A673 (cell line): Measurements from ENCODE around the gene HDAC4. TPM values are rescaled to one million over a fixed set of nuclear protein-coding genes. Genes with fewer than 3 reads are reported as not detected.

Source experiments
- BruUV-seq: library from RNA; stranded (reverse); fragments of 400-500 nt; replicated peaks from 2 replicates; lab custom pipeline; 2021; lab: Mats Ljungman, UMichigan
- CTCF ChIA-PET: fragments of 300-600 bp; sonication (Branson Sonifier 250); formaldehyde crosslinking; loops from one replicate; lab custom pipeline; 2022; ENCODE audit warnings: antibody characterized with exemption; lab: Charles Lee
- POLR2A ChIA-PET: fragments of 300-600 bp; sonication (Branson Sonifier 250); formaldehyde crosslinking; loops from one replicate; lab custom pipeline; 2022; ENCODE audit warnings: antibody characterized with exemption; ENCODE audit not compliant: low non-redundant PET; lab: Charles Lee
- DNase-seq: peaks from one replicate; pipeline ENCODE4 v3.0.0-alpha.2; 2015; ENCODE audit warnings: low spot score
- H3K27ac ChIP-seq: fragments of 200-600 bp; sonication (generic); 2 replicates; pipeline ENCODE4 v1.5.1; 2016; ENCODE audit warnings: mixed run types, low read depth, mild to moderate bottlenecking, mixed read lengths, antibody characterized with exemption, low read length; ENCODE audit not compliant: poor library complexity, severe bottlenecking
- H3K27me3 ChIP-seq: fragments of 200-600 bp; sonication (generic); replicated peaks from 2 replicates; pipeline ENCODE4 v1.6.1; 2017; ENCODE audit warnings: mixed run types, low read depth, mild to moderate bottlenecking, mixed read lengths, antibody characterized with exemption, low read length; ENCODE audit not compliant: insufficient read depth, poor library complexity
- H3K36me3 ChIP-seq: fragments of 200-600 bp; sonication (generic); 2 replicates; pipeline ENCODE4 v1.6.1; 2016; ENCODE audit warnings: mixed run types, mild to moderate bottlenecking, mixed read lengths, antibody characterized with exemption, low read length; ENCODE audit not compliant: insufficient read depth, poor library complexity, severe bottlenecking
- H3K4me1 ChIP-seq: fragments of 200-600 bp; sonication (generic); 2 replicates; pipeline ENCODE4 v1.6.1; 2017; ENCODE audit warnings: mixed run types, mild to moderate bottlenecking, mixed read lengths, antibody characterized with exemption, low read length; ENCODE audit not compliant: insufficient read depth, poor library complexity, severe bottlenecking
- H3K4me3 ChIP-seq: fragments of 200-600 bp; sonication (generic); 2 replicates; pipeline ENCODE4 v1.5.1; 2016; ENCODE audit warnings: low read depth, mixed run types, mild to moderate bottlenecking, mixed read lengths, low read length; ENCODE audit not compliant: poor library complexity, severe bottlenecking
- H3K9me3 ChIP-seq: fragments of 200-600 bp; sonication (generic); 2 replicates; pipeline ENCODE4 v1.6.1; 2016; ENCODE audit warnings: mixed run types, low read depth, mild to moderate bottlenecking, mixed read lengths, antibody characterized with exemption, low read length; ENCODE audit not compliant: poor library complexity, severe bottlenecking
- CTCF ChIP-seq: fragments of 300-800, 200-600 bp; sonication (generic); conservative IDR thresholded peaks from 2 replicates; pipeline ENCODE4 v1.5.1; 2017; ENCODE audit warnings: low read depth, mild to moderate bottlenecking, antibody characterized with exemption, low read length, moderate library complexity, mixed read lengths
- EZH2 ChIP-seq: fragments of 200-600 bp; sonication (generic); IDR thresholded peaks from 2 replicates; pipeline ENCODE4 v1.6.1; 2017; ENCODE audit warnings: borderline replicate concordance, low read depth, mild to moderate bottlenecking, mixed read lengths, antibody characterized with exemption, low read length; ENCODE audit not compliant: poor library complexity, severe bottlenecking
- intact Hi-C: fragments of 100-400 bp; cut with micrococcal nuclease; formaldehyde crosslinking; loops from one replicate; pipeline ENCODE4 v1.10.0; 2022; ENCODE audit not compliant: unreplicated experiment
- total RNA-seq: library from RNA; stranded (reverse); gene quantifications from 2 replicates; pipeline ENCODE4 v1.2.3, GENCODE V29; 2021

Gene HDAC4
- total RNA-seq, 1 experiment from 2014 or later, result 40.0 TPM

- Histone ChIP-seq H3K9me3 (no peaks in the 10 kb centered on the region), H3K27ac (no peak overlapping the region), H3K36me3 (no peaks in the 10 kb centered on the region), H3K27me3 (no peaks in the 10 kb centered on the region), H3K4me3 (no peak overlapping the region), H3K4me1 (no peaks in the 10 kb centered on the region)
- TF ChIP-seq CTCF (no peak), EZH2 (no peak)
- no TSS peak for BruUV-seq
- no peak for DNase-seq
- CTCF ChIA-PET, result no interaction called here
- POLR2A ChIA-PET, result no interaction called here
- intact Hi-C loops, result no loop called here
Measured at GRCh38 chr2:239206042-239206441, 194.8 kb downstream of the HDAC4 start.

- no peak for DNase-seq
- no TSS peak for BruUV-seq
- POLR2A ChIA-PET, result no interaction called here
- Histone ChIP-seq H3K27ac (no peak overlapping the region), H3K4me1 (no peaks in the 10 kb centered on the region), H3K27me3 (no peaks in the 10 kb centered on the region), H3K9me3 (no peaks in the 10 kb centered on the region), H3K4me3 (no peak overlapping the region), H3K36me3 (no peaks in the 10 kb centered on the region)
- TF ChIP-seq EZH2 (no peak), CTCF (no peak)
- intact Hi-C loops, result no loop called here
- CTCF ChIA-PET, result no interaction called here
Measured at GRCh38 chr2:239204876-239205468, 195.8 kb downstream of the HDAC4 start.

GRCh38 chr2:239204136-239204875 is 196.5 kb downstream of the HDAC4 start:
- POLR2A ChIA-PET, result no interaction called here
- no peaks in the 10 kb centered on the region for H3K9me3 ChIP-seq
- no peaks in the 10 kb centered on the region for H3K4me1 ChIP-seq
- no peak overlapping the region for H3K27ac ChIP-seq
- CTCF ChIA-PET, result no interaction called here
- intact Hi-C loops, result no loop called here
- DNase-seq, result no peak
- H3K36me3 ChIP-seq, result no peaks in the 10 kb centered on the region
- H3K4me3 ChIP-seq, result no peak overlapping the region
- no TSS peak for BruUV-seq
- TF ChIP-seq CTCF (no peak), EZH2 (no peak)
- no peaks in the 10 kb centered on the region for H3K27me3 ChIP-seq
